IMR-90 (cell line): ENCODE data around the gene KHNYN. TPM values are rescaled to one million over a fixed set of nuclear protein-coding genes. Genes with fewer than 3 reads are reported as not detected.

Experiments used
- ATAC-seq: fragments of 200-7000 bp; cut with Tn5 transposase; 2 replicates; pipeline ENCODE4 v1.9.1; 2020; ENCODE audit warnings: low read depth, mild to moderate bottlenecking, moderate library complexity
- BruUV-seq: library from RNA; stranded (reverse); fragments of 400-500 nt; replicated peaks from 2 replicates; lab custom pipeline; 2021; lab: Mats Ljungman, UMichigan
- CTCF ChIA-PET: fragments of 300-600 bp; formaldehyde crosslinking; extraction: SDS; loops from one replicate; lab custom pipeline; 2021; ENCODE audit warnings: antibody characterized with exemption; lab: Yijun Ruan, JAX
- POLR2A ChIA-PET: fragments of 300-600 bp; sonication (Branson Sonifier 250); formaldehyde crosslinking; loops from one replicate; lab custom pipeline; 2022; ENCODE audit warnings: antibody characterized with exemption; ENCODE audit not compliant: unreplicated experiment; lab: Charles Lee
- DNase-seq: peaks from one replicate; pipeline ENCODE4 v3.0.0; 2013
- H2AFZ ChIP-seq: replicated peaks from 2 replicates; pipeline ENCODE3; 2013; ENCODE audit warnings: low read length, mild to moderate bottlenecking; ENCODE audit not compliant: poor library complexity
- H2AK5ac ChIP-seq: 2 replicates; pipeline ENCODE4 v1.6.1; 2013; ENCODE audit warnings: low read depth, low read length, inconsistent platforms
- H2AK9ac ChIP-seq: replicated peaks from 2 replicates; pipeline ENCODE3; 2013; ENCODE audit warnings: mild to moderate bottlenecking, low read depth, low read length, moderate library complexity; ENCODE audit not compliant: poor library complexity
- H2BK120ac ChIP-seq: 2 replicates; pipeline ENCODE4 v1.6.1; 2013; ENCODE audit warnings: low read depth, low read length, inconsistent platforms
- H2BK15ac ChIP-seq: 3 replicates; pipeline ENCODE4 v1.6.1; 2013; ENCODE audit warnings: low read depth, low read length, inconsistent platforms
- H2BK20ac ChIP-seq: 2 replicates; pipeline ENCODE4 v1.6.1; 2013; ENCODE audit warnings: low read depth, mild to moderate bottlenecking, inconsistent platforms, low read length, moderate library complexity
- H2BK5ac ChIP-seq: 2 replicates; pipeline ENCODE4 v1.6.1; 2013; ENCODE audit warnings: mild to moderate bottlenecking, low read depth, low read length, inconsistent platforms; ENCODE audit not compliant: poor library complexity, severe bottlenecking
- H3K14ac ChIP-seq: replicated peaks from 2 replicates; pipeline ENCODE4 v1.6.1; 2013; ENCODE audit warnings: low read depth, low read length, inconsistent platforms
- H3K18ac ChIP-seq: 2 replicates; pipeline ENCODE4 v1.6.1; 2013; ENCODE audit warnings: low read depth, low read length, control low read depth
- H3K23ac ChIP-seq: 2 replicates; pipeline ENCODE4 v1.6.1; 2013; ENCODE audit warnings: low read depth, low read length, inconsistent platforms
- H3K27ac ChIP-seq: 2 replicates; pipeline ENCODE4 v1.5.1; 2013; ENCODE audit warnings: mild to moderate bottlenecking, control low read depth, low read length; ENCODE audit not compliant: insufficient read depth
- H3K27me3 ChIP-seq: 2 replicates; pipeline ENCODE4 v1.6.1; 2013; ENCODE audit warnings: low read length; ENCODE audit not compliant: control insufficient read depth, insufficient read depth
- H3K36me3 ChIP-seq: 2 replicates; pipeline ENCODE4 v1.6.1; 2013; ENCODE audit warnings: low read length, mixed read lengths; ENCODE audit not compliant: control insufficient read depth, insufficient read depth
- H3K4ac ChIP-seq: 2 replicates; pipeline ENCODE4 v1.6.1; 2013; ENCODE audit warnings: low read depth, low read length, inconsistent platforms
- H3K4me1 ChIP-seq: 2 replicates; pipeline ENCODE4 v1.6.1; 2013; ENCODE audit warnings: low read length, mixed read lengths; ENCODE audit not compliant: control insufficient read depth, insufficient read depth
- H3K4me2 ChIP-seq: 2 replicates; pipeline ENCODE4 v1.6.1; 2013; ENCODE audit warnings: low read depth, mild to moderate bottlenecking, control low read depth, low read length, moderate library complexity
- H3K4me3 ChIP-seq: 2 replicates; pipeline ENCODE4 v1.5.1; 2013; ENCODE audit warnings: low read depth, mild to moderate bottlenecking, control low read depth, low read length, moderate library complexity; ENCODE audit not compliant: insufficient read depth
- H3K56ac ChIP-seq: 2 replicates; pipeline ENCODE4 v1.6.1; 2013; ENCODE audit warnings: low read length, inconsistent platforms; ENCODE audit not compliant: insufficient read depth; ENCODE audit errors: extremely low read depth
- H3K79me1 ChIP-seq, 2 experiments: 2 replicates each; pipeline ENCODE4 v1.6.1; 2013; ENCODE audit warnings: low read length in 2 of 2, inconsistent platforms in 1 of 2, low read depth in 1 of 2
- H3K9ac ChIP-seq: 2 replicates; pipeline ENCODE4 v1.6.1; 2013; ENCODE audit warnings: low read depth, low read length, control low read depth
- H3K9me1 ChIP-seq: 2 replicates; pipeline ENCODE4 v1.6.1; 2013; ENCODE audit warnings: low read length, inconsistent platforms; ENCODE audit not compliant: insufficient read depth
- H3K9me3 ChIP-seq: 2 replicates; pipeline ENCODE4 v1.6.1; 2013; ENCODE audit warnings: low read length; ENCODE audit not compliant: control insufficient read depth, insufficient read depth
- H4K20me1 ChIP-seq: 2 replicates; pipeline ENCODE4 v1.6.1; 2013; ENCODE audit warnings: low read length, inconsistent platforms; ENCODE audit not compliant: insufficient read depth
- H4K5ac ChIP-seq: 2 replicates; pipeline ENCODE4 v1.6.1; 2013; ENCODE audit warnings: mild to moderate bottlenecking, low read depth, low read length, control low read depth
- H4K8ac ChIP-seq, 2 experiments: 2 replicates each; pipeline ENCODE4 v1.6.1; 2013; ENCODE audit warnings: low read depth in 2 of 2, low read length in 2 of 2, control low read depth in 1 of 2, inconsistent platforms in 1 of 2
- H4K91ac ChIP-seq: 2 replicates; pipeline ENCODE4 v1.6.1; 2013; ENCODE audit warnings: low read depth, low read length, inconsistent platforms; ENCODE audit not compliant: insufficient read depth
- BHLHE40 ChIP-seq: fragments of 150-350 bp; IDR thresholded peaks from 2 replicates; pipeline ENCODE4 v1.6.1; 2016; ENCODE audit warnings: mild to moderate bottlenecking, low read depth, low read length
- CEBPB ChIP-seq: IDR thresholded peaks from 2 replicates; pipeline ENCODE4 v1.6.1; 2012; ENCODE audit warnings: low read depth, low read length, improper control_type of control experiment
- CHD1 ChIP-seq: IDR thresholded peaks from 2 replicates; pipeline ENCODE4 v1.6.1; 2012; ENCODE audit warnings: low read depth, low read length, improper control_type of control experiment
- CTCF ChIP-seq: conservative IDR thresholded peaks from 2 replicates; pipeline ENCODE4 v1.5.1; 2012; ENCODE audit warnings: mild to moderate bottlenecking, low read depth, low read length, improper control_type of control experiment
- FOS ChIP-seq: fragments of 150-350 bp; IDR thresholded peaks from 2 replicates; pipeline ENCODE4 v1.6.1; 2016; ENCODE audit warnings: low read depth, low read length
- MAZ ChIP-seq: IDR thresholded peaks from 2 replicates; pipeline ENCODE4 v1.6.1; 2012; ENCODE audit warnings: low read depth, mild to moderate bottlenecking, low read length, improper control_type of control experiment, moderate library complexity, borderline replicate concordance
- MXI1 ChIP-seq: IDR thresholded peaks from 2 replicates; pipeline ENCODE4 v1.6.1; 2012; ENCODE audit warnings: low read depth, mild to moderate bottlenecking, low read length, moderate library complexity, borderline replicate concordance
- POLR2A ChIP-seq: IDR thresholded peaks from 2 replicates; pipeline ENCODE4 v1.6.1; 2012; ENCODE audit warnings: mild to moderate bottlenecking, low read depth, low read length
- RAD21 ChIP-seq: IDR thresholded peaks from 2 replicates; pipeline ENCODE4 v1.6.1; 2012; ENCODE audit warnings: low read length, improper control_type of control experiment
- RCOR1 ChIP-seq: IDR thresholded peaks from 2 replicates; pipeline ENCODE4 v1.6.1; 2012; ENCODE audit warnings: mild to moderate bottlenecking, low read length, improper control_type of control experiment; ENCODE audit not compliant: insufficient replicate concordance
- RFX5 ChIP-seq: IDR thresholded peaks from 2 replicates; pipeline ENCODE4 v1.8.0; 2012; ENCODE audit warnings: low read depth, mild to moderate bottlenecking, low read length, moderate library complexity
- WGBS, 2 experiments: methylation state at CpG; one replicate each; pipeline versions ENCODE4 v1.1.5 to v1.1.7; 2013; ENCODE audit warnings: missing lambda C conversion rate in 2 of 2; ENCODE audit not compliant: insufficient read length in 1 of 2; ENCODE audit errors: extremely low coverage in 2 of 2; 5-methylcytosine and 5-hydroxymethylcytosine counted together
- dilution Hi-C: fragments of 300-500 bp; cut with HindIII; formaldehyde crosslinking; loops from one replicate; pipeline ENCODE4 v1.14.3; 2018; ENCODE audit warnings: low sequenced_read_pairs; ENCODE audit not compliant: unreplicated experiment
- in situ Hi-C: fragments of 300-500 bp; cut with MboI; formaldehyde crosslinking; loops from 3 replicates; pipeline ENCODE4 v1.14.3; 2019; ENCODE audit warnings: low sequenced_read_pairs, inconsistent platforms, mixed read lengths
- intact Hi-C: fragments of 100-400 bp; cut with micrococcal nuclease; formaldehyde crosslinking; loops from 2 replicates; pipeline ENCODE4 v1.10.0; 2022
- polyA plus RNA-seq, 3 experiments: library from polyadenylated mRNA; depleted of rRNA; stranded (reverse); fragments of >200 nt; gene quantifications; 2 replicates each; pipeline ENCODE4 v1.2.3, GENCODE V29; 2012; ENCODE audit warnings: low replicate concordance in 1 of 3
- total RNA-seq: library from RNA; depleted of rRNA; stranded (reverse); fragments of >200 nt; gene quantifications from 2 replicates; pipeline ENCODE4 v1.2.3, GENCODE V29; 2012

KHNYN gene
- total and polyA plus RNA-seq, 2 of the 4 experiments (the other 2 are of a cell fraction), result 18.9 to 24.4 TPM

GRCh38 chr14:24407608-24408325 lies 22.0 kb upstream of the KHNYN start:
- in situ Hi-C loops (no loop called here), dilution Hi-C loops (no loop called here), intact Hi-C loops (no loop called here)
- Histone ChIP-seq H3K9ac (no peak overlapping the region), H3K27me3 (no peaks in the 10 kb centered on the region), H3K4me2 (no peak overlapping the region), H2BK5ac (no peak overlapping the region), H3K14ac (no peak overlapping the region), H3K4me3 (no peak overlapping the region), H2BK15ac (no peak overlapping the region), H3K9me3 (no peaks in the 10 kb centered on the region), H3K9me1 (peaks cover 6% of the 10 kb centered on the region; the same call in 1 of the 2 replicates), H2BK20ac (no peak overlapping the region), H3K56ac (no peak overlapping the region), H4K8ac (no peak overlapping the region), H3K4ac (no peak overlapping the region), H4K20me1 (0 out of 2 replicates have a peak, but pooled peaks cover 3% of the 10 kb centered on the region), H2BK120ac (no peak overlapping the region), H2AK9ac (no peak overlapping the region), H3K36me3 (peaks cover 27% of the 10 kb centered on the region; the same call in 1 of the 2 replicates), H3K4me1 (peaks cover 3% of the 10 kb centered on the region; the same call in 1 of the 2 replicates), H2AFZ (no peak overlapping the region), H3K23ac (no peak overlapping the region), H3K27ac (no peak overlapping the region), H4K5ac (no peak overlapping the region), H2AK5ac (no peak overlapping the region), H4K91ac (no peak overlapping the region), H3K79me1 (peaks cover 0 to 5% of the 10 kb centered on the region in 2 experiments; a peak in 1 of 4 replicates), H3K18ac (no peak overlapping the region)
- DNase-seq (no peak), ATAC-seq (no peak)
- TF ChIP-seq CTCF (no peak), BHLHE40 (no peak), RFX5 (no peak), RCOR1 (no peak), FOS (no peak), RAD21 (no peak), CHD1 (no peak), MAZ (no peak), CEBPB (no peak), POLR2A (no peak), MXI1 (no peak)
- WGBS, 2 experiments, result 90% methylated on average over 8 of the region's 18 CpGs; no CpG with 5 or more reads in 1 of the 2 experiments
- no TSS peak for BruUV-seq
- ChIA-PET CTCF (interaction anchor here (1.3 to 3.2 kb wide), 2 partner anchors 42 to 74 kb away, joined by 5 to 9 read pairs; no protein-coding TSS in a partner anchor), POLR2A (no interaction called here)
